Fibroblast of skin of left quadriceps (primary cell): ENCODE measurements around the gene TMEM54.
"Not testable (repeated sequence)": the region's sequence is repeated elsewhere in the genome, so short reads cannot be mapped to it uniquely, and the experiment has no call there.

Experiments
- DNase-seq, 2 experiments: peaks; one replicate each; pipeline ENCODE4 v3.0.0-alpha.2; 2013; ENCODE audit warnings: low read depth in 2 of 2

The TMEM54 gene

GRCh38 chr1:32919811-32920733, 18.9 kb upstream of the TMEM54 start:
- peak; percentile 53 to 54 for DNase-seq

GRCh38 chr1:32918179-32918578, 17.0 kb upstream of the TMEM54 start:
- DNase-seq: no peak

GRCh38 chr1:32917521-32917920, 16.3 kb upstream of the TMEM54 start:
- DNase-seq: no peak

- no peak for DNase-seq
Measured at GRCh38 chr1:32915766-32916706, 14.8 kb upstream of the TMEM54 start.

DNA sequence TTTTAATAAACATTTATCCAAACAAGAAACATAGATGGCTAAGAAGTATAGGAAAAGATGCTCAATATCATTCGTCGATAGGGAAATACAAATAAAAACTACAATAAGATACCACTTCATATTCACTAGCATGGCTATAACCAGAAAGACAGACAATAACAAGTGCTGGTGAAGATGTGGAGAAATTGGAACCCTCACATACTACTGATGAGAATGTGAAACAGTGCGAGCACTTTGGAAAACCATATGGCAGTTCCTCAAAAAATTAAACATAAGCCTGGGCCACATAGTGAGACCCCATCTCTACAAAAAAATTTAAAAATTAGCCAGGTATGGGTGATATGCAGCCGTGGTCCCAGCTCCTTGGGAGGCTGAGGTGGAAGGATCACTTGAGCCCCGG, 9.1 kb upstream of the TMEM54 start:
- DNase-seq: no peak

GRCh38 chr1:32907435-32907834, 6.2 kb upstream of the TMEM54 start:
- no peak for DNase-seq

DNA sequence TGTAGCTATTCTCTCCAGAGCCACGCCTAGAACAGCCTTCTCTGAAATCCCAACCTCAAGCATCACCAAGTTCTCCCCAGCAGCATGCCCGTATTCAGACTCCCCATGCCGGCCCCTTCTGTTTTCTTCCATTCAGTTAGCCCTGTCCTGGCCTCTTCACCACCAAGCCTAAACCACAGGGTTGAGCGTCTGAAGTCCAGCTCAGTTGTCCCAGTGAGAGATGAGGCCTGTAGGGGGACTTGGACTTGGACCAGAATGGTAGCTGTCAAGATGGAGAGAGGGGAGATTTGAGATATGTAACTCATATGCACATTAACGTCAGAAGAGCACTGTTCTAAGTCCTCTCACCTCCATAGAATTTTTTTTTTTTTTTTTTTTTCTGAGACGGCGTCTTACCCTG, 5.5 kb upstream of the TMEM54 start:
- no peak for DNase-seq

GRCh38 chr1:32905588-32905987, 4.4 kb upstream of the TMEM54 start:
- DNase-seq: not testable (repeated sequence)

DNA sequence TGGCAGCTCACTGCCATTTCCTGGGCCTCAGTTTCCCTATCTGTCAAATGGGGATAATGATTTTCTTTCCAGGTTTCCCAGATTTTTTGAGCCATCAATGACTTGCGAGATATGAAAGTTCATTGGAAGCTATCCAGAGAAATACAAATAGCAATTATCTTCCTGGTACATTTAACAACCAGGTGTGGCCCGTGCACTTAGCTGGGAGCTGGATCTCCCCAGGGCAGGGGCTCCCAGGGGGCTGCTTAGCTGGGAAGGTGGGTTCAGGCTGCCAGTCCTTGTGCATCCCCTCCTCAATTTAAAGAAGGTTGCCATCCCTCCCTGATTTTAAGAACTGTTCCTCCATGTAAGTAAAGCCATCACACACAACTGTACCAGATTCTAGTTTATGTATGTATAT, 3.6 kb upstream of the TMEM54 start:
- DNase-seq: no peak

DNA sequence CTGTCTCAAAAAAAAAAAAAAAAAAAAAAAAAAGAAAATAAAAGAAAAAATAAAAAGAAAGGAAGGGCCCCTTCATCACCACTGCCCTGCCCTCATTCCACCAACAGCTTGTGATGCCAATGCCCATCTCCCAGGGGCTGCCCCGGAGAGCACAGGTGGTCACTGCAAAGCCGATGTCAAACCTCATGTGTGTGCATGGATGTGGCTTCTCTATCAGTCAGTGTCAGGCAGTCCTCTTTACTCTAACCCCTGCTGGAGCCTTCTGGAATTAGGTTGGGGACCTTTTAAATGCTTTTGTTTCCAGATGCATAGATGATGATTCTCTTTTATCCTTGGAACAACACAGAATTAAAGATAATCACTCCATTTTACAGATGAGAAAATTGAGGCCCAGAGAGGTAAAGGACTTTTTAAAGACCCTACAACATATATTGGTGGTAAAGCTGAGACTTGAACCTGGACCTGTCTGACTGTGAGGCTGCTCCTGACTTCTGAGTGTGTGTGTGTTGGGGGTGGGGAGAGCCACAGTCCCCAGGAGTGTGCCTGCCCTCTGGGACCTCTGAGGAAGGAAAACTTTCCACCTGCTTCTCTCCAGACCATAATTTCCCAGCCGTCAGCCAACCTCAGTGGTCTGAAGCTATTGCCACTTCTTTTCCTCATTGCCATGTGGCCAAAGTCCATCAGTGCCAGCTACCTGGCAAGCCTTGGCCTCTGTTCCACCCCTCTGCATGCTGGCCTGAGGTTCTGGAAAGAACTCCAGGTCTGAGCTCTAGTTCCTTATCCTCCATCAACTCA, 3.0 kb upstream of the TMEM54 start:
- DNase-seq: no peak

DNA sequence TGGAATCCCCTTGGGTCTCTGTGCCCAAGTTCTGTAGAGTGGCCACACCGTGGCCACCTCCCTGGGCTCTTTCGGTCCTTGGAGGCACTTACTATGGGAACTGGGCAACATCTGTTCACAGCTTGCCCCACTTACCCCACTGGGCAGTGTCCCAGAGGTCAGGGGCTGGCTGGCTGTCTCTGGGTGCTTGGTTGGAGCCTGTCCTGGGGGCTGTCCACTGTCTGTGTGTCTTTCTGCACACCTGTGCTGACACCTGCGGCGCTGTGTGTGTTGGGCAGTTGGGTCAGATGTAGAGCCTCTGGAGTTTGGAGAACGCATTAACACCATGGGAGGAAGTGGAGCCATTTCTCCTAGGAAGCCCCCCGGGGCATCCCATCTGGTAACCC, 1.3 kb upstream of the TMEM54 start:
- DNase-seq: no peak

GRCh38 chr1:32901823-32902534, 790 bp upstream of the TMEM54 start:
- no peak for DNase-seq

GRCh38 chr1:32900371-32900955, 726 bp downstream of the TMEM54 start:
- no peak for DNase-seq

GRCh38 chr1:32899586-32900296, 1.4 kb downstream of the TMEM54 start:
- DNase-seq: no peak

GRCh38 chr1:32898958-32899357, 2.2 kb downstream of the TMEM54 start:
- no peak for DNase-seq

DNA sequence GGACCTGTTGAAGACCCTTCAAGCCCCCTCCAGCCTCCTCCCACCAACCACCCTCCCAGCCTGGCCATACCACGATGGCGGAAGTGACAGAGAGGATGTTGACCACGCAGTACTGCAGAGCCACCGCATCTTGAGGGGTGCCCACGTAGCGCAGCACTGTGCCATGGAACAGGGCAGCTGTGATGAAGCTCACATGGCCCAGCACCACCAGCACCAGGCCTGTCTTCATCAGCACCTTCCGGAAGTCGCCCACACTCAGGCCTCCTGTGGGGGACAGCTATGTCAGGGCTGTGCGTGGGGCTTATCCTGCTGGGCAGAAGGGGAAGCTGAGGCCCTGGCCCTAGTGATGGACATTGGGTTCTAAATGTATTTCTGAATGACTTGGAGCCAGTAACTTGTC, 3.1 kb downstream of the TMEM54 start:
- DNase-seq: no peak

DNA sequence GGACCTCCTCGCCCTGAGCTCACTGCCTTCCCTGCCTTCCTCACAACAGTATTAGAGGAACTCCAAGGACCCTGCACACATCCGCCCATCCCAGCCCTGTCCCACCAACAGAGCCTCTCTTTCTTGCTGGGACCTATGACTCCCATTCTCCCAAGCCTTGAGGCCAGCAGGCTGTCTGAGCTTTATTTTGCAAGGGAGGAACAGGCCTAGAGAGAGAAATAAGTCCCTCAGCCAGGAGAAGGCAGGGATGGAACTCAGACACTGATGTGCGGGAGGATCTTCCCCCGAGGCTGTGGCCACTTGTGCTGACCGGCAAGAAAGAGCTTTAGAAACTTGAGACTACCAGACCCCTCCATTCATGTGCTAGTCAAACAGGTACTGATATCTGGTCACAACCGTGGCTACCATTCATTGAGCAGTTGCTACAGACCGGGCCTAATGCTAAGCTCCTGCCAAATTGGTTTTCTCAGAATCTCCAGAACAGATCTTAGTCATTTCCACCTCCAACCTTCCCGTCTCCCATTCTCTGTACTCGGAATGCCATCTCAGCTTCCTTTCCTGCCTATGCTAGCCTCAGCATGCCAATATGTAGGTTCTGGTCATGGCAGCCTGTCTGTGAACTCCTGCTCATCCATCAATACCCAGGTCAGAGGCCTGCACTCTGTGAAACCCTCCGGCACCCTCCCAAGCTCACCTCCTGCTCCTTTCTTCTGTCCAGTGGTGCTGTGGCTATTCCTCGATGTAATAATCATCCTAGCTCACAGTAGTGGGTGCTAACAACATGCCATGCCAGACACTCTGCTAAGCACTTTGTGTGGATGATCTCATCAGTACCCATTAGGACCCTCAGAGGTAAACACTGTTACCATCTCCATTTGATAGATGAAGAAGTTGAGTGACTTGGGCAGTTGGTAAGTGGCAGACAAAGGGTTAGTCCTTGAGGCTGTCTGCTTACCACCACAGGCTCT, 3.8 kb downstream of the TMEM54 start:
- DNase-seq: no peak

GRCh38 chr1:32896451-32896850, 4.7 kb downstream of the TMEM54 start:
- DNase-seq: no peak
